Measurements from ENCODE around the gene LAGE3.

The LAGE3 gene

GRCh38 chrX:154484255-154485149 lies 5.4 kb upstream of the LAGE3 start:
- no peak for TF ChIP-seq POLR2AphosphoS5 (IDR thresholded peaks at IDR 0.05; ENCODE audit: low read depth)
- TF ChIP-seq CTCF (IDR thresholded peaks at IDR 0.05; ENCODE audit: insufficient read depth, low read length): no peak
- TF ChIP-seq SPI1 (IDR thresholded peaks at IDR 0.05; ENCODE audit: borderline replicate concordance, low read depth): no peak
- TF ChIP-seq GABPA (IDR thresholded peaks at IDR 0.05; ENCODE audit: low read depth): no peak
- TF ChIP-seq REST (IDR thresholded peaks at IDR 0.05; ENCODE audit: insufficient replicate concordance, low read depth): no peak
- Histone ChIP-seq H3K27ac (replicated peaks) (peak overlapping the region; percentile 80), H3K27me3 (ENCODE audit: insufficient read depth, poor library complexity, severe bottlenecking) (no peaks in the 10 kb centered on the region), H3K4me3 (replicated peaks; ENCODE audit: insufficient read depth, low read length) (peak overlapping the region; percentile 59; the same call in 1 of the 2 replicates)
- DNase-seq (ENCODE audit: low read depth in 1 of 2, low spot score in 1 of 2): peak in 1 of 2 experiments; percentile 32

GRCh38 chrX:154483325-154483724 lies 4.2 kb upstream of the LAGE3 start:
- DNase-seq (ENCODE audit: low read depth in 1 of 2, low spot score in 1 of 2): no peak
- Histone ChIP-seq H3K4me3 (replicated peaks; ENCODE audit: insufficient read depth, low read length) (no peak overlapping the region), H3K27me3 (ENCODE audit: insufficient read depth, poor library complexity, severe bottlenecking) (no peaks in the 10 kb centered on the region), H3K27ac (replicated peaks) (no peak overlapping the region)
- no peak for TF ChIP-seq POLR2AphosphoS5 (IDR thresholded peaks at IDR 0.05; ENCODE audit: low read depth)

GRCh38 chrX:154482786-154483185 lies 3.7 kb upstream of the LAGE3 start:
- Histone ChIP-seq H3K4me3 (replicated peaks; ENCODE audit: insufficient read depth, low read length) (no peak overlapping the region), H3K27ac (replicated peaks) (no peak overlapping the region), H3K27me3 (ENCODE audit: insufficient read depth, poor library complexity, severe bottlenecking) (no peaks in the 10 kb centered on the region)
- no peak for DNase-seq (ENCODE audit: low read depth in 1 of 2, low spot score in 1 of 2)
- TF ChIP-seq GABPA (IDR thresholded peaks at IDR 0.05; ENCODE audit: low read depth) (no peak), SPI1 (IDR thresholded peaks at IDR 0.05; ENCODE audit: borderline replicate concordance, low read depth) (no peak), POLR2AphosphoS5 (IDR thresholded peaks at IDR 0.05; ENCODE audit: low read depth) (no peak), CTCF (IDR thresholded peaks at IDR 0.05; ENCODE audit: insufficient read depth, low read length) (no peak), REST (IDR thresholded peaks at IDR 0.05; ENCODE audit: insufficient replicate concordance, low read depth) (no peak)

GRCh38 chrX:154481911-154482601 lies 3.0 kb upstream of the LAGE3 start:
- DNase-seq (ENCODE audit: low read depth in 1 of 2, low spot score in 1 of 2): no peak
- Histone ChIP-seq H3K27ac (replicated peaks) (no peak overlapping the region), H3K4me3 (replicated peaks; ENCODE audit: insufficient read depth, low read length) (no peak overlapping the region), H3K27me3 (ENCODE audit: insufficient read depth, poor library complexity, severe bottlenecking) (no peaks in the 10 kb centered on the region)
- TF ChIP-seq SPI1 (IDR thresholded peaks at IDR 0.05; ENCODE audit: borderline replicate concordance, low read depth): no peak
- TF ChIP-seq REST (IDR thresholded peaks at IDR 0.05; ENCODE audit: insufficient replicate concordance, low read depth): no peak
- no peak for TF ChIP-seq POLR2AphosphoS5 (IDR thresholded peaks at IDR 0.05; ENCODE audit: low read depth)
- no peak for TF ChIP-seq CTCF (IDR thresholded peaks at IDR 0.05; ENCODE audit: insufficient read depth, low read length)
- no peak for TF ChIP-seq GABPA (IDR thresholded peaks at IDR 0.05; ENCODE audit: low read depth)

All from HL-60 (cell line).